ENCODE measurements around the gene NCKAP5.

Gene NCKAP5

DNA sequence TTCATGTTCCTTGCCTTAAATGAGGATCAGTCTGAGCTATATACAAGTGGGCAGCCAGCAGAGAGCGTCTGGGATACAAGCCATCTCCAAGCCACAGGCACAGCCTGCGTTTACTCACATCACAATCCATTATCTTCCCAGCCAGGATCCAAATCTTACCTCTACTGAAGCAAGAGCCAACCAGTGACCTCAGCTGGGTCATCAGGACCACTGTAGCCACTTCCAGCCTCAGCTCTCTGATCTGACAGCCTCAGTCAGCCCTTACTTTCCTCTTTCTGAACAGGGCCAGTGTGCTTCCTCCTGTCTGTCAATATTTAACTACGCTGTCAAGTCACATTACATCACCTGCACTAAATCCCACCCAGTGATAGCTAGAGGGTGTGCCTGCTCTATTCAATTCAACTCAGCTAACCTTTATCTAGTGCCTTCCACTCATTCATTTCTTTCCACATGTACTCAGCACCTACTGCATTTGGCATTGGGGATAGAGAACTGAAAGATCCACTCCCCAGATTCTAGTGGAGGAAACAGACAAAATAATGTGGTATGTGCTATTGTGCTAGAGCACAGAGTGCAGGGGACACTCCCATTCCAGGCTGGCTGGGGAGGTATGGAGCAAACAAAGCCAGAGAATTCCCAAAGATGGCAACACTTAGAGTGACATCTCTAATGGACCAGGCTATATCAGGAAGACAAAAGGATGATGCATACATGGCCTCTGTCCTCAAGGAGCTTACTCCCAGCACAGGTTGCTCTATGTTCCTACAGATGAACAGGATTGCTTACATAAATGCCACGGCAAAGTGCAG lies 146.5 kb downstream of the NCKAP5 start:
- no peak for DNase-seq (ENCODE audit: low read depth)

DNA sequence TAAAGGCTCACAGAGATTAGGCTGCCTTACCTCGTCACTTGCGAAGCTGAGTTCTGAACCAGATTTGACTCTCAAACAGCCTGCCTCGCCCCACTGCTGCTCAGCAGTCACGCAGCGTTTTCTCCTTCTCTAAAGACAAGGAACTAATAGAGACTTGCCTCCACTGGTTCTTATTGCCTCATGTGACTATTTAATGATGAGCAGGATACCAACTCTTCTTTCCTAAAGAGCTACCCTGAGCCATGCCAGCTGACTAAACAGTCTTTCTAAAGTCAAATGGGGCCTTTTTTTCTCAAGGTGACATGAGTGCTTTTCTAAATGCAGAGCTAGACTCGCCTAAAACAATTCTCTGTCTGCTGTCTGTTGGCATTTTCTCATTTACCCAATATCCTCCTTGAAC lies 147.5 kb downstream of the NCKAP5 start:
- TF ChIP-seq, protein P1, sequence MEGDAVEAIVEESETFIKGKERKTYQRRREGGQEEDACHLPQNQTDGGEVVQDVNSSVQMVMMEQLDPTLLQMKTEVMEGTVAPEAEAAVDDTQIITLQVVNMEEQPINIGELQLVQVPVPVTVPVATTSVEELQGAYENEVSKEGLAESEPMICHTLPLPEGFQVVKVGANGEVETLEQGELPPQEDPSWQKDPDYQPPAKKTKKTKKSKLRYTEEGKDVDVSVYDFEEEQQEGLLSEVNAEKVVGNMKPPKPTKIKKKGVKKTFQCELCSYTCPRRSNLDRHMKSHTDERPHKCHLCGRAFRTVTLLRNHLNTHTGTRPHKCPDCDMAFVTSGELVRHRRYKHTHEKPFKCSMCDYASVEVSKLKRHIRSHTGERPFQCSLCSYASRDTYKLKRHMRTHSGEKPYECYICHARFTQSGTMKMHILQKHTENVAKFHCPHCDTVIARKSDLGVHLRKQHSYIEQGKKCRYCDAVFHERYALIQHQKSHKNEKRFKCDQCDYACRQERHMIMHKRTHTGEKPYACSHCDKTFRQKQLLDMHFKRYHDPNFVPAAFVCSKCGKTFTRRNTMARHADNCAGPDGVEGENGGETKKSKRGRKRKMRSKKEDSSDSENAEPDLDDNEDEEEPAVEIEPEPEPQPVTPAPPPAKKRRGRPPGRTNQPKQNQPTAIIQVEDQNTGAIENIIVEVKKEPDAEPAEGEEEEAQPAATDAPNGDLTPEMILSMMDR (conservative IDR thresholded peaks at IDR 0.05; ENCODE audit: control insufficient read depth, insufficient read depth, low read depth, low read length), result no peak
- no peak overlapping the region for H3K4me3 ChIP-seq (ENCODE audit: control insufficient read depth, low read depth, low read length)
- DNase-seq (ENCODE audit: low read depth), result no peak

More for the DNA sequence above, 146.5 kb downstream of the NCKAP5 start:
- H3K4me3 ChIP-seq (ENCODE audit: control insufficient read depth, low read depth, low read length), result no peak overlapping the region
- TF ChIP-seq, protein P1 (conservative IDR thresholded peaks at IDR 0.05; ENCODE audit: control insufficient read depth, insufficient read depth, low read depth, low read length), result no peak

DNA sequence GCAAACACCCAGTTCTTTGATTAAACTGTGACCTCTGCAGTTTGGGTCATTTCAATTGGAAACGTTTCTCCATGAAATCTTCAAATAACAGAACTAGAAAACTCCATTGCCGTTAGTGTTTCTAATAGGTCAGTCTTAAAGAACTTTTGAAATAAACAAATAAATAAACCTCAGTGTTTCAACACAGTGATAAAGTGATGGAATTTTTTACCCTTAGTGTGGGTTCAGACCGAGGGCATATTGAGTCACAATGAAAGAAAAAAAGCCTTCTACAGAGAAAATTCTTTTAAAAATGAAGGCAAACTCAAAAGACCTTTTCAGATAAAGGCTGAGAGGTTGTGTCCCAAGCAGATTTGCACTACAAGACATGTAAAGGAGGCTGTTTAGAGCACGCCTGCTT lies 149.6 kb downstream of the NCKAP5 start:
- DNase-seq (ENCODE audit: low read depth), result no peak
- TF ChIP-seq, protein P1 (conservative IDR thresholded peaks at IDR 0.05; ENCODE audit: control insufficient read depth, insufficient read depth, low read depth, low read length), result no peak
- no peak overlapping the region for H3K4me3 ChIP-seq (ENCODE audit: control insufficient read depth, low read depth, low read length)

DNA sequence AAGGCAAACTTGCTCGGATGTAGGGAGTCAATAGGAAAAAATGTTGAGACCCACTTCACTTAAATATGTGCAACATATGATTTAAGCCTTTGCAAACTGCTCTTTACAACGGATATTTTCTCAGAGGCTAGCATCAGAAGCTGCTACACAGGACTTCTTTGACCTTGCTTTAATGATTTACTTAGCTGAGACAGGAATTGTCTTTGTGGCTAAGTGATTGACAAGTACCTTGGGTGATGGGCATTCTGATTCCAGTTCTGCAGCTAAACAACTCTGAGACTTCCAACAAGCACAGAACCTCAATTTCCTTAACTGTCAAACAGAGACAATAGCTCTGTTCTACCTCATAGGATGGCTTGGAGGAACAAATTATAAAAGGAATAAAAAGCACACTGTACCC lies 150.2 kb downstream of the NCKAP5 start:
- H3K4me3 ChIP-seq (ENCODE audit: control insufficient read depth, low read depth, low read length), result no peak overlapping the region
- TF ChIP-seq, protein P1 (conservative IDR thresholded peaks at IDR 0.05; ENCODE audit: control insufficient read depth, insufficient read depth, low read depth, low read length), result no peak
- no peak for DNase-seq (ENCODE audit: low read depth)

DNA sequence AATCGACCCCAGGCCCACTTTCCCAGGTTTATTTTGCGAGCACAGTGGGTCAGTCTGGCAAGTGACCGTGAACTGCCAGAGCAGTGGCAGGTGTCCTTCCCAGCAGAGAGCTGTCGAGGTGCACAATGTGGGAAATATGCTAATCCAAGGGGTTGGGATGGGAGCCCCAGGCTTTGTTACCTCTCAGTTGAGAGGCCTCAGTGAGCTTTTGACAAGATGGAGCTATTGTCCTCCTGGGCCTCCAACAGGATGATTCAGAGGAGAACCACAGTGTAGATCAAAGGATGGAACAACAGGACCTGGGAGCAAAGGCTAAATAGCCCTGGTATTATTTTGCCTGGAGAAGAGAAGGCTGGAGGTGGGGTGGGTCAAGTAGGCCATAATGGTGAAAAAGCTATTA lies 150.8 kb downstream of the NCKAP5 start:
- H3K4me3 ChIP-seq (ENCODE audit: control insufficient read depth, low read depth, low read length), result no peak overlapping the region
- no peak for DNase-seq (ENCODE audit: low read depth)
- TF ChIP-seq, protein P1 (conservative IDR thresholded peaks at IDR 0.05; ENCODE audit: control insufficient read depth, insufficient read depth, low read depth, low read length), result no peak

DNA sequence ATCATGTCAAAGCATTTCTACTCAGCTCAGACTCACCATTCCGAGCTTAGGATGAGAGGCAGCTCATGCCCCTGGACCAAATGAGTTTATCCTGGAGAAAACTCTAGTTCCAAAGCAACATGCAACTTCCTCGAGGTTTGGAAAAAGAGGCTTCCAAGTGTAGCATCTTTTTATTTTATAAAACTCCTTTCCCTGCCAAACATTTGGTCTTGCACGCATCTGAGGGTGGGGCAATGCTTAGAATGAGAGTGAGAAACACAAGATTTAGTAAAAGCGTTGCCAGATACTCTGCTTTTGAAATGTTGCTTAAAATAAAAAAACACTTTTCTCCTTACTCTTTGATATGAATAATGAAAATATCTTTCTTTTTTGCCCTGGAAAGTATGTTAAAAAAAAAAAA lies 151.5 kb downstream of the NCKAP5 start:
- no peak overlapping the region for H3K4me3 ChIP-seq (ENCODE audit: control insufficient read depth, low read depth, low read length)
- TF ChIP-seq, protein P1 (conservative IDR thresholded peaks at IDR 0.05; ENCODE audit: control insufficient read depth, insufficient read depth, low read depth, low read length), result no peak
- no peak for DNase-seq (ENCODE audit: low read depth)

Data from fibroblast of mammary gland (primary cell).